ENCODE data around the gene IKZF4.

- TF ChIP-seq CTCF (IDR thresholded peaks at IDR 0.05) (no peak), EZH2 (IDR thresholded peaks at IDR 0.05; ENCODE audit: borderline replicate concordance, insufficient read depth, low read depth, low read length, poor library complexity, severe bottlenecking) (no peak)
Measured at GRCh38 chr12:56014205-56014604, 6.6 kb upstream of the IKZF4 start.
